WERI-Rb-1 (cell line): ENCODE measurements around the gene RRAS2.

Experiments used
- DNase-seq: peaks from one replicate; pipeline ENCODE4 v3.0.0-alpha.2; 2020
- H3K27ac ChIP-seq: fragments of 250-450 bp; sonication (Bioruptor Pico); 2 replicates; pipeline ENCODE4 v1.5.1; 2020; ENCODE audit warnings: mild to moderate bottlenecking, moderate library complexity
- H3K27me3 ChIP-seq: fragments of 250-450 bp; sonication (Bioruptor Pico); 2 replicates; pipeline ENCODE4 v1.5.1; 2021; ENCODE audit warnings: mild to moderate bottlenecking, low read depth, moderate library complexity; ENCODE audit not compliant: insufficient read depth, severe bottlenecking
- H3K36me3 ChIP-seq: fragments of 250-450 bp; sonication (Bioruptor Pico); 2 replicates; pipeline ENCODE4 v1.5.1; 2020; ENCODE audit warnings: mild to moderate bottlenecking, moderate library complexity
- H3K4me3 ChIP-seq: 2 replicates; pipeline ENCODE4 v1.5.1; 2011; ENCODE audit warnings: low read depth, mild to moderate bottlenecking, control low read depth, low read length
- H3K9me3 ChIP-seq: fragments of 250-450 bp; sonication (Bioruptor Pico); 2 replicates; pipeline ENCODE4 v1.5.1; 2021; ENCODE audit warnings: mild to moderate bottlenecking, moderate library complexity; ENCODE audit not compliant: severe bottlenecking
- TF ChIP-seq, protein P1 (sequence below): IDR thresholded peaks from 2 replicates; pipeline ENCODE4 v1.5.1; 2011; ENCODE audit warnings: low read depth, mild to moderate bottlenecking, control low read depth, inconsistent platforms, low read length

Gene RRAS2

DNA sequence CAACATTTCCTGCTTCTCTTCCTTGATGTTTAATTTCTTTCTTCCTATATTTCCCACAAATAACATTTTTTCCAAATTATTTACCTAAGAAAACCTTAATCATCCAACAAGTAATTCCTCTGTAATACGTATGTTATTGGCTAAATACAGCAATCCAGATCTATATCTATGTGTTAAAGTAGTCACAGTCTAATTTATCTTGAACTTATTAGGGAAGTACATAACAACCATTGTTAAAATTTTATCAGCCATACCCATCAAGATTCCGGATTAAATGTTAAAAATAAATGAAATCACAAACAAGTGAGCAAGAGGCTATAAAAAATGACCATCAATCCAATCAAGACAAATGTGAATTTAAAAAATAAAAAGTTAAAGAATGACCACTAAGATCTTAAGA is 36.5 kb downstream of the RRAS2 start:
- no peaks in the 10 kb centered on the region for H3K27me3 ChIP-seq
- no peaks in the 10 kb centered on the region for H3K9me3 ChIP-seq
- TF ChIP-seq, protein P1, sequence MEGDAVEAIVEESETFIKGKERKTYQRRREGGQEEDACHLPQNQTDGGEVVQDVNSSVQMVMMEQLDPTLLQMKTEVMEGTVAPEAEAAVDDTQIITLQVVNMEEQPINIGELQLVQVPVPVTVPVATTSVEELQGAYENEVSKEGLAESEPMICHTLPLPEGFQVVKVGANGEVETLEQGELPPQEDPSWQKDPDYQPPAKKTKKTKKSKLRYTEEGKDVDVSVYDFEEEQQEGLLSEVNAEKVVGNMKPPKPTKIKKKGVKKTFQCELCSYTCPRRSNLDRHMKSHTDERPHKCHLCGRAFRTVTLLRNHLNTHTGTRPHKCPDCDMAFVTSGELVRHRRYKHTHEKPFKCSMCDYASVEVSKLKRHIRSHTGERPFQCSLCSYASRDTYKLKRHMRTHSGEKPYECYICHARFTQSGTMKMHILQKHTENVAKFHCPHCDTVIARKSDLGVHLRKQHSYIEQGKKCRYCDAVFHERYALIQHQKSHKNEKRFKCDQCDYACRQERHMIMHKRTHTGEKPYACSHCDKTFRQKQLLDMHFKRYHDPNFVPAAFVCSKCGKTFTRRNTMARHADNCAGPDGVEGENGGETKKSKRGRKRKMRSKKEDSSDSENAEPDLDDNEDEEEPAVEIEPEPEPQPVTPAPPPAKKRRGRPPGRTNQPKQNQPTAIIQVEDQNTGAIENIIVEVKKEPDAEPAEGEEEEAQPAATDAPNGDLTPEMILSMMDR: no peak

DNA sequence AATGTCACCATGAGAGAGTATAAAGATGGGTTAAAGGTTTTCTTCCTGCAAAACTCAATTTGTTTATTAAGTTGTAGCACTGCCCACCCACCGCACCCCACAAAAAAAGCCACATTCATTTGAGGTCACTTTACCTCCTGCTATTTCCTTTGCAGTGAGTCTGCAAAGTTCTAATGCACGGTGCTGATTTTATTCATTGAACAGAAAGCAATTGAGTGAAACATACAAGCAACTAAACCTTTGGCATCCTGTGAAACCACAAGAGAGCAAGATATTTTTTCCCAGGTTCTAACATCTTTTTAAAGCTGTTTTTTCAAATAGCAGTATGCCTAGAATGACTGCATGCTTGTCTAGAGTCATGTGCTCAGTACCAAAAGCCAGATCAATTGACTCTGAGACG is 39.0 kb downstream of the RRAS2 start:
- Histone ChIP-seq H3K27me3 (no peaks in the 10 kb centered on the region), H3K36me3 (no peaks in the 10 kb centered on the region), H3K4me3 (no peak overlapping the region), H3K27ac (no peak overlapping the region), H3K9me3 (no peaks in the 10 kb centered on the region)
- no peak for DNase-seq
- TF ChIP-seq, protein P1: no peak

More for the DNA sequence above, 36.5 kb downstream of the RRAS2 start:
- H3K27ac ChIP-seq: no peak overlapping the region
- no peak for DNase-seq
- H3K36me3 ChIP-seq: no peaks in the 10 kb centered on the region
- H3K4me3 ChIP-seq: no peak overlapping the region

DNA sequence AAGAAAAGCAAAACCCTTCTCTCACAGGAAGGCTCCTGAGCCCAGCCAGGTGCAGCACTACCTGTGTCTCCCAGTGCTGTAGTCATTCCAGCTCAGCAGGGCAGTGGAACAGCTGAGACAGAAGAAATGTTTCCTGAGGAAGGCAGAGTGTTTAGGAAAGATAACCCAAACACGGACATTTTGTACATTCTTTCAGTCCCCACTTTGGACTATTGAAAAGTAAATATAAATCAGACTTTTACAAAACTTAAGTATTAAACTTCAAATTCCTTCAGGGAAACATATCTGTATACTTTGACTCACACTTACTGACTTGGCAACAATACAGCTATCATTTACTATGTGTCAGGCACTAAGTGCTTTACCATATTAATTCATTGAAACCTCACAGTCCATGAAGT is 40.4 kb downstream of the RRAS2 start:
- DNase-seq: no peak
- no peaks in the 10 kb centered on the region for H3K9me3 ChIP-seq
- H3K4me3 ChIP-seq: no peak overlapping the region
- no peak overlapping the region for H3K27ac ChIP-seq
- H3K27me3 ChIP-seq: no peaks in the 10 kb centered on the region
- no peaks in the 10 kb centered on the region for H3K36me3 ChIP-seq
- TF ChIP-seq, protein P1: no peak

DNA sequence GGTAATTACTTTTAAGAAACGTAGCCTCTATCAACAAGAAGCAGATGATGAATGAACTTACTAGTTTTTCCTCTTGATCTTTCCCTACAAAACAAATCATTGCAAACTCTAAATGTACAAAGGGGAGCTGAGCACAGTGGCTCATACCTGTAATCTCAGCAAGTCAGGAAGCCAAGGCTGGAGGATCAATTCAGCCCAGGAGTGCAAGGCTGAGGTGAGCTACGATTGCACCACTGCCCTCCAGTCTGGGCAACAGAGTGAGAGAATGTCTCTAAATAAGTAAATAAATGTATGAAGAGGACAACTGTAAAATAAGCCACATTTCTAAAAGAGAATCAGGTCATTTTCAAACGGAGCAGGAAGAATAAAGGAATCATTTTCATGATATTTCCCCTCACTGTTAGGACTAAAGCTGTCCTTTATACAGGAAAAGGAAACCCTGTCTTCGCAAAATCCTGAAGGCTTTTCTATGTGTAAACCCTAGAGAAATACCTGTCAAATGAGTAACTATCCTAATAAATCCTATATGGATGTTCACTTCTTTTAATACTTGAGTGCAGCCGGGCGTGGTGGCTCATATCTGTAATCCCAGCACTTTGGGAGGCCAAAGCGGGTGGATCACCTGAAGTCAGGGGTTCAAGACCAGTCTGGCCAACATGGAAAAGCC is 41.2 kb downstream of the RRAS2 start:
- DNase-seq: no peak
- Histone ChIP-seq H3K9me3 (no peaks in the 10 kb centered on the region), H3K27me3 (no peaks in the 10 kb centered on the region), H3K27ac (no peak overlapping the region), H3K4me3 (no peak overlapping the region), H3K36me3 (no peaks in the 10 kb centered on the region)
- TF ChIP-seq, protein P1: no peak

DNA sequence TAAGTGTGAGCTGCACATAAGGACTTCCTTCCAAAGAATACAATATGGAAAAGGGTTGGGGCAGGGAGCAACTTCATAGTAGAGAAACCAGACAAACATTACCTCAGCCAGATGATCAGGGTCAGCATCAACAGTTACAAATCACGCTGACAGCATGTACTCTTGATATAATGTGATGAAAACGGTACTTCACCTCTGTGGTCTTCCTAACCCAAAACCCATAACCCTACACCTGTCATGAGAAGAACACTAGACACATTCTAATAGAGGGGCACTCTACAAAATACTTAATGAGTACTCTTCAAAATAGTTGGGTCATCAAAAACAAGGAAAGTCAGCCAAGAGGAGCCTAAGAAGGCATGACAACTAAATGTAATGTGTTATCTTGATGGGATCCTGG is 43.9 kb downstream of the RRAS2 start:
- H3K27ac ChIP-seq: no peak overlapping the region
- no peaks in the 10 kb centered on the region for H3K9me3 ChIP-seq
- H3K4me3 ChIP-seq: no peak overlapping the region
- no peaks in the 10 kb centered on the region for H3K27me3 ChIP-seq
- DNase-seq: no peak
- TF ChIP-seq, protein P1: no peak
- no peaks in the 10 kb centered on the region for H3K36me3 ChIP-seq

DNA sequence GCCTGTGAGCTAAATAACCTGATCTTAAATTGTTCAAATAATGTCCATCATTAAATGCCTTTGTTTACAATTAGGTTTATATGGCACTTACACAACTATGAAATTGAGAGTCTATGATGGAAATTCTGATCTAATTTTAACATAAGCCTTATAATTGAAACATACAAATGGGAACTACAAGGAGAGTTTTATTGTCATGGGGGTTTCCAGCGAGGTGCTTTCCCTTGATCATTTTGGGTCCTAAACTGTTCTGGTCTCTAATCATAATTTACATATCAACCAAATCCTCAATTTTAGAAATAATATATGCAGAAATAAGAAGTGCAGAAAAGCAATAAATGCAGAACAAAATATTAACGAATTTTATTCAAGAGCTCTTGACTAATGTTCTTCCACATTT is 44.9 kb downstream of the RRAS2 start:
- Histone ChIP-seq H3K36me3 (no peaks in the 10 kb centered on the region), H3K27ac (no peak overlapping the region), H3K9me3 (no peaks in the 10 kb centered on the region), H3K27me3 (no peaks in the 10 kb centered on the region), H3K4me3 (no peak overlapping the region)
- TF ChIP-seq, protein P1: no peak
- no peak for DNase-seq
